GM18870 (cell line): ENCODE results near the gene RNF227.

ENCODE experiments used
- ATAC-seq: cut with Tn5 transposase; IDR thresholded peaks from one replicate; pipeline ENCODE4 v1.9.1; 2021; ENCODE audit warnings: moderate library complexity; ENCODE audit not compliant: unreplicated experiment

RNF227 gene

GRCh38 chr17:7889166-7889955, 26.7 kb downstream of the RNF227 start:
- no peak for ATAC-seq

GRCh38 chr17:7888184-7888920, 27.7 kb downstream of the RNF227 start, which contains the start of gene CHD3:
Gene CHD3, plus strand, starts transcription at chr17:7888789. Its CDS starts 212 bp downstream, at chr17:7889001.
- ATAC-seq: no peak

- no peak for ATAC-seq
These were observed 28.5 kb downstream of the RNF227 start for GRCh38 chr17:7887482-7888183.

- no peak for ATAC-seq
These were observed 29.0 kb downstream of the RNF227 start for GRCh38 chr17:7887038-7887481.

GRCh38 chr17:7886227-7887037, 29.7 kb downstream of the RNF227 start:
- no peak for ATAC-seq

GRCh38 chr17:7885367-7886226, 30.5 kb downstream of the RNF227 start:
- no peak for ATAC-seq

GRCh38 chr17:7884581-7885366, 31.3 kb downstream of the RNF227 start:
- no peak for ATAC-seq

GRCh38 chr17:7883781-7884386, 32.2 kb downstream of the RNF227 start:
- ATAC-seq: no peak

- no peak for ATAC-seq
These were observed 33.5 kb downstream of the RNF227 start for GRCh38 chr17:7882629-7883028.

GRCh38 chr17:7882068-7882467, 34.0 kb downstream of the RNF227 start:
- ATAC-seq: no peak

- ATAC-seq: no peak
These were observed 34.6 kb downstream of the RNF227 start for GRCh38 chr17:7881276-7882054.

- no peak for ATAC-seq
These were observed 35.8 kb downstream of the RNF227 start for GRCh38 chr17:7880076-7880868.

- ATAC-seq: no peak
These were observed 37.9 kb downstream of the RNF227 start for GRCh38 chr17:7878234-7878633.

GRCh38 chr17:7875804-7876370, 40.2 kb downstream of the RNF227 start:
- no peak for ATAC-seq

- no peak for ATAC-seq
These were observed 43.0 kb downstream of the RNF227 start for GRCh38 chr17:7873051-7873450.

GRCh38 chr17:7867881-7868329, 48.2 kb downstream of the RNF227 start:
- ATAC-seq: no peak
